Muscle layer of duodenum (tissue), 2 donors: ENCODE measurements around the gene EEIG2.
A peak's percentile ranks its signal among the peaks of the same experiment; 100 is the strongest.

Experiments
- H3K27ac ChIP-seq: one replicate; pipeline ENCODE4 v1.7.0; 2013; ENCODE audit warnings: mild to moderate bottlenecking, low read length
- H3K27me3 ChIP-seq: one replicate; pipeline ENCODE4 v1.7.0; 2013; ENCODE audit warnings: low read depth, mild to moderate bottlenecking, control low read depth, low read length
- H3K36me3 ChIP-seq, 2 donors: one replicate each; pipeline ENCODE4 v1.7.0; 2013; ENCODE audit warnings: low read length in 2 of 2, control low read depth in 1 of 2, mild to moderate bottlenecking in 1 of 2; ENCODE audit not compliant: insufficient read depth in 2 of 2, control insufficient read depth in 1 of 2
- H3K4me1 ChIP-seq, 2 donors: one replicate each; pipeline ENCODE4 v1.7.0; 2013; ENCODE audit warnings: low read length in 2 of 2, mild to moderate bottlenecking in 2 of 2, control low read depth in 1 of 2, moderate library complexity in 1 of 2; ENCODE audit not compliant: insufficient read depth in 2 of 2, control insufficient read depth in 1 of 2
- H3K4me3 ChIP-seq, 2 donors: one replicate each; pipeline ENCODE4 v1.7.0; 2013; ENCODE audit warnings: low read length in 2 of 2, low read depth in 1 of 2, mild to moderate bottlenecking in 1 of 2
- H3K9me3 ChIP-seq, 2 donors: one replicate each; pipeline ENCODE4 v1.7.0; 2013; ENCODE audit warnings: low read length in 2 of 2, control low read depth in 1 of 2, mild to moderate bottlenecking in 1 of 2; ENCODE audit not compliant: control insufficient read depth in 1 of 2
- donor health status: healthy.

Gene EEIG2

GRCh38 chr1:108551137-108551862 lies 8.6 kb upstream of the EEIG2 start:
- no peaks in the 10 kb centered on the region for H3K27me3 ChIP-seq
- no peak overlapping the region for H3K27ac ChIP-seq
- H3K36me3 ChIP-seq = no peaks in the 10 kb centered on the region
- H3K4me3 ChIP-seq = no peak overlapping the region
- no peaks in the 10 kb centered on the region for H3K4me1 ChIP-seq
- no peaks in the 10 kb centered on the region for H3K9me3 ChIP-seq

- H3K4me3 ChIP-seq = no peak overlapping the region
- no peaks in the 10 kb centered on the region for H3K27me3 ChIP-seq
- no peaks in the 10 kb centered on the region for H3K36me3 ChIP-seq
- H3K27ac ChIP-seq = no peak overlapping the region
- H3K9me3 ChIP-seq = no peaks in the 10 kb centered on the region
- H3K4me1 ChIP-seq = no peaks in the 10 kb centered on the region
Observed at GRCh38 chr1:108553905-108554304, 6.0 kb upstream of the EEIG2 start.

GRCh38 chr1:108554682-108555427 lies 5.0 kb upstream of the EEIG2 start:
- Histone ChIP-seq H3K27me3 (no peaks in the 10 kb centered on the region), H3K36me3 (no peaks in the 10 kb centered on the region), H3K27ac (no peak overlapping the region), H3K4me3 (no peak overlapping the region), H3K4me1 (no peaks in the 10 kb centered on the region), H3K9me3 (no peaks in the 10 kb centered on the region)

- H3K4me3 ChIP-seq = no peak overlapping the region
- peaks cover 0 to 6% of the 10 kb centered on the region in 2 donors for H3K4me1 ChIP-seq
- H3K27me3 ChIP-seq = no peaks in the 10 kb centered on the region
- H3K36me3 ChIP-seq = no peaks in the 10 kb centered on the region
- peak overlapping the region; percentile 45 for H3K27ac ChIP-seq
- H3K9me3 ChIP-seq = no peaks in the 10 kb centered on the region
Observed at GRCh38 chr1:108556066-108556465, 3.8 kb upstream of the EEIG2 start.

GRCh38 chr1:108556499-108556898 lies 3.4 kb upstream of the EEIG2 start:
- H3K4me1 ChIP-seq = peaks cover 0 to 8% of the 10 kb centered on the region in 2 donors
- H3K27me3 ChIP-seq = no peaks in the 10 kb centered on the region
- no peaks in the 10 kb centered on the region for H3K9me3 ChIP-seq
- no peaks in the 10 kb centered on the region for H3K36me3 ChIP-seq
- peak overlapping the region; percentile 55 for H3K27ac ChIP-seq
- H3K4me3 ChIP-seq = no peak overlapping the region

GRCh38 chr1:108557296-108557695 lies 2.6 kb upstream of the EEIG2 start:
- Histone ChIP-seq H3K27me3 (no peaks in the 10 kb centered on the region), H3K9me3 (no peaks in the 10 kb centered on the region), H3K4me1 (peaks cover 0 to 15% of the 10 kb centered on the region in 2 donors), H3K4me3 (no peak overlapping the region), H3K27ac (peak overlapping the region; percentile 55), H3K36me3 (no peaks in the 10 kb centered on the region)

- peaks cover 4 to 15% of the 10 kb centered on the region in 2 donors for H3K4me1 ChIP-seq
- no peaks in the 10 kb centered on the region for H3K36me3 ChIP-seq
- peak overlapping the region; percentile 88 to 94 for H3K4me3 ChIP-seq
- no peaks in the 10 kb centered on the region for H3K9me3 ChIP-seq
- H3K27ac ChIP-seq = peak overlapping the region; percentile 68
- H3K27me3 ChIP-seq = no peaks in the 10 kb centered on the region
Observed at GRCh38 chr1:108560189-108560873, 431 bp downstream of the EEIG2 start.

GRCh38 chr1:108560874-108561459 lies 1.1 kb downstream of the EEIG2 start:
- Histone ChIP-seq H3K9me3 (no peaks in the 10 kb centered on the region), H3K27ac (peak overlapping the region; percentile 68), H3K4me1 (peaks cover 4 to 15% of the 10 kb centered on the region in 2 donors), H3K27me3 (no peaks in the 10 kb centered on the region), H3K4me3 (peak overlapping the region; percentile 88 to 94), H3K36me3 (no peaks in the 10 kb centered on the region)

- H3K4me3 ChIP-seq = peak overlapping the region; percentile 88 to 94
- peak overlapping the region; percentile 68 for H3K27ac ChIP-seq
Observed at GRCh38 chr1:108561689-108562326, 1.9 kb downstream of the EEIG2 start.

GRCh38 chr1:108563808-108564207 lies 3.9 kb downstream of the EEIG2 start:
- Histone ChIP-seq H3K4me3 (no peak overlapping the region), H3K9me3 (no peaks in the 10 kb centered on the region), H3K27me3 (no peaks in the 10 kb centered on the region), H3K4me1 (peaks cover 4 to 15% of the 10 kb centered on the region in 2 donors), H3K36me3 (peaks cover 0 to 3% of the 10 kb centered on the region in 2 donors), H3K27ac (no peak overlapping the region)

More at GRCh38 chr1:108561689-108562326, 1.9 kb downstream of the EEIG2 start:
- Histone ChIP-seq H3K27me3 (no peaks in the 10 kb centered on the region), H3K9me3 (no peaks in the 10 kb centered on the region), H3K4me1 (peaks cover 4 to 15% of the 10 kb centered on the region in 2 donors), H3K36me3 (no peaks in the 10 kb centered on the region)
